Measurements from ENCODE around the gene ARHGAP22. TPM values are rescaled to one million over a fixed set of nuclear protein-coding genes. Genes with fewer than 3 reads are reported as not detected.

Gene ARHGAP22
- total and polyA plus RNA-seq, 4 donors = 0.23 to 2.3 (median 0.54) TPM

DNA sequence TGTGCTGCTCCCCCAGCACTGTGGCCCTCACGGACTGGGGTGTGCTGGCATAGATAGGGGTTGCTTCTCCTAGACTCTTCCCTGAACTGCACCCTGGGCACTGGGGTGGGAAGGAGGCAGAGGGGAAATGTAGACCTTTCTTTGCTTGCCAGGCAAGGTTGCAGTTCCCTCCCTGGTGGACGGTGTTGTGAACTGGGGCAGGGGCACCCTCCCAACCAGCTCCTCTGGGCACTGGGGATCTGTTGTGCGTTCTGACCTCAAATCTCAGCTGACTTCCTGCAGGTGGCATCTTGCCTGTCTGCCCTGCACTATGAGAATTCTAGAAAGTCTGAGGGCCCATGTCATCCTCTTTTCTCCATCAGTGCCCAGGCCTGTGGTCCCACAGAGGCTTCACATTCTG, 53.9 kb downstream of the ARHGAP22 start:
- TF ChIP-seq HNF4A (conservative IDR thresholded peaks at IDR 0.05) (no peak), FOXA2 (IDR thresholded peaks at IDR 0.05) (no peak), REST (IDR thresholded peaks at IDR 0.05) (no peak), SP1 (IDR thresholded peaks at IDR 0.05) (no peak), HNF4G (IDR thresholded peaks at IDR 0.05) (no peak), JUND (IDR thresholded peaks at IDR 0.05) (no peak), NR2F2 (IDR thresholded peaks at IDR 0.05) (no peak)
- TF ChIP-seq, protein P1, sequence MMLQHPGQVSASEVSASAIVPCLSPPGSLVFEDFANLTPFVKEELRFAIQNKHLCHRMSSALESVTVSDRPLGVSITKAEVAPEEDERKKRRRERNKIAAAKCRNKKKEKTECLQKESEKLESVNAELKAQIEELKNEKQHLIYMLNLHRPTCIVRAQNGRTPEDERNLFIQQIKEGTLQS (IDR thresholded peaks at IDR 0.05) = no peak

DNA sequence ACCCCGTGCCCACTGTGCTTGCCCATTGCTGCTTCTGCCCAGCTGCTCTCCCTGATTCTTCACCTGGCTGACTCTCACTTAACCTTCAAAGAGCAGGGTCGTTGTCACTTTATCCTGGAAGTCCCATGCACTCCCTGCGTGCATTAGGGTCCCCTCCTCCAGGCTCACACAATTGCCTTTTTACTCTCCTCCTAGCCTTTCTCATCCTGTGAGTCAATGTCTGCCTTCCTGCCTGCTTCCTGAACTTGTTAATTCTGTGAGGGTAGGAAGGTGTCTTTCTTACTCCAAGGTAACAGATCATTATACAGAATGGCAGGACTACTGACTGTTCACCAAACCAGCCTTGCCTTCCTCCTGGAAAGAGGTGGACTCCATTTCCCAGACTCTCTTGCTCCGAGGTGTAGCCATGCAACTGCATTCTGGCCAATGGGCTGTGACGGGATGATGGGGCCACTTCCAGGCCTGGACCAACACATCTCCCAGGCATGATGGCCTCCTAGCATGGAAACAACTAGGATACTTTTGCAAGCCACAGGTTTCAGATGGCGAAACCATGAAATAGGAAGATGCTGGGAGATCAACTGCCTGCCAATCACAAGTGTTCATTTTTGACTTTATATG, 54.7 kb downstream of the ARHGAP22 start:
- 84% methylated on average over 6 of the region's 6 CpGs for WGBS
- Histone ChIP-seq H3K27me3 (ENCODE audit: control insufficient read depth in 4 of 4, insufficient read depth in 4 of 4, low read length in 3 of 4) (no peaks in the 10 kb centered on the region), H3K4me1 (ENCODE audit: control insufficient read depth in 4 of 4, insufficient read depth in 4 of 4, low read length in 3 of 4) (no peaks in the 10 kb centered on the region), H3K27ac (ENCODE audit: low read depth in 1 of 2, low read length in 2 of 2) (no peak overlapping the region), H3K4me3 (ENCODE audit: low read depth in 1 of 3, low read length in 3 of 3) (no peak overlapping the region), H3K9me3 (ENCODE audit: control insufficient read depth in 4 of 4, low read length in 3 of 4) (no peaks in the 10 kb centered on the region), H3K9ac (ENCODE audit: low read depth in 1 of 2, low read length in 2 of 2) (no peak overlapping the region), H3K36me3 (ENCODE audit: control insufficient read depth in 4 of 4, insufficient read depth in 3 of 4, low read depth in 1 of 4, low read length in 3 of 4) (no peaks in the 10 kb centered on the region)
- TF ChIP-seq GABPA (IDR thresholded peaks at IDR 0.05 in 1 of 2, conservative IDR thresholded peaks at IDR 0.05 in 1 of 2) (no peak), ZBTB33 (IDR thresholded peaks at IDR 0.05) (no peak), SP1 (IDR thresholded peaks at IDR 0.05) (no peak), RXRA (IDR thresholded peaks at IDR 0.05) (no peak), JUND (IDR thresholded peaks at IDR 0.05) (no peak)
- TF ChIP-seq, protein P2, sequence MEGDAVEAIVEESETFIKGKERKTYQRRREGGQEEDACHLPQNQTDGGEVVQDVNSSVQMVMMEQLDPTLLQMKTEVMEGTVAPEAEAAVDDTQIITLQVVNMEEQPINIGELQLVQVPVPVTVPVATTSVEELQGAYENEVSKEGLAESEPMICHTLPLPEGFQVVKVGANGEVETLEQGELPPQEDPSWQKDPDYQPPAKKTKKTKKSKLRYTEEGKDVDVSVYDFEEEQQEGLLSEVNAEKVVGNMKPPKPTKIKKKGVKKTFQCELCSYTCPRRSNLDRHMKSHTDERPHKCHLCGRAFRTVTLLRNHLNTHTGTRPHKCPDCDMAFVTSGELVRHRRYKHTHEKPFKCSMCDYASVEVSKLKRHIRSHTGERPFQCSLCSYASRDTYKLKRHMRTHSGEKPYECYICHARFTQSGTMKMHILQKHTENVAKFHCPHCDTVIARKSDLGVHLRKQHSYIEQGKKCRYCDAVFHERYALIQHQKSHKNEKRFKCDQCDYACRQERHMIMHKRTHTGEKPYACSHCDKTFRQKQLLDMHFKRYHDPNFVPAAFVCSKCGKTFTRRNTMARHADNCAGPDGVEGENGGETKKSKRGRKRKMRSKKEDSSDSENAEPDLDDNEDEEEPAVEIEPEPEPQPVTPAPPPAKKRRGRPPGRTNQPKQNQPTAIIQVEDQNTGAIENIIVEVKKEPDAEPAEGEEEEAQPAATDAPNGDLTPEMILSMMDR (IDR thresholded peaks at IDR 0.05; ENCODE audit: low read depth, low read length, missing input control) = no peak
- no peak for DNase-seq (ENCODE audit: low spot score)

More for the DNA sequence above, 53.9 kb downstream of the ARHGAP22 start:
- no peak overlapping the region for H3K4me3 ChIP-seq (ENCODE audit: low read depth in 1 of 3, low read length in 3 of 3)
- WGBS = 79% methylated on average over 3 of the region's 3 CpGs
- H3K27me3 ChIP-seq (ENCODE audit: control insufficient read depth in 4 of 4, insufficient read depth in 4 of 4, low read length in 3 of 4) = no peaks in the 10 kb centered on the region
- H3K4me1 ChIP-seq (ENCODE audit: control insufficient read depth in 4 of 4, insufficient read depth in 4 of 4, low read length in 3 of 4) = no peaks in the 10 kb centered on the region
- no peak overlapping the region for H3K27ac ChIP-seq (ENCODE audit: low read depth in 1 of 2, low read length in 2 of 2)
- DNase-seq (ENCODE audit: low spot score) = no peak
- H3K36me3 ChIP-seq (ENCODE audit: control insufficient read depth in 4 of 4, insufficient read depth in 3 of 4, low read depth in 1 of 4, low read length in 3 of 4) = no peaks in the 10 kb centered on the region
- H3K9me3 ChIP-seq (ENCODE audit: control insufficient read depth in 4 of 4, low read length in 3 of 4) = no peaks in the 10 kb centered on the region
- no peak overlapping the region for H3K9ac ChIP-seq (ENCODE audit: low read depth in 1 of 2, low read length in 2 of 2)
